AML-193 (cell line): Measurements from ENCODE around the gene RRAGD.

Source experiments
- DNase-seq, 2 experiments: peaks; one replicate each; lab custom pipeline; 2025; lab: John Stamatoyannopoulos, UW

The RRAGD gene

GRCh38 chr6:89412071-89413005 lies at the start of gene RRAGD:
Gene RRAGD (minus strand): TSS chr6:89412273. CDS start chr6:89411993, 280 bp downstream.
- DNase-seq: peak; percentile 89 to 90

GRCh38 chr6:89460713-89461112 lies 48.6 kb upstream of the RRAGD start:
- DNase-seq: no peak

GRCh38 chr6:89459501-89459900 lies 47.4 kb upstream of the RRAGD start:
- no peak for DNase-seq

- DNase-seq: no peak
Observed at GRCh38 chr6:89458704-89459103, 46.6 kb upstream of the RRAGD start.

GRCh38 chr6:89454300-89454699 lies 42.2 kb upstream of the RRAGD start:
- DNase-seq: no peak

GRCh38 chr6:89452281-89452680 lies 40.2 kb upstream of the RRAGD start:
- no peak for DNase-seq

GRCh38 chr6:89449193-89449592 lies 37.1 kb upstream of the RRAGD start:
- peak; percentile 40 to 48 for DNase-seq

GRCh38 chr6:89443658-89444057 lies 31.6 kb upstream of the RRAGD start:
- no peak for DNase-seq

- no peak for DNase-seq
Observed at GRCh38 chr6:89440200-89440599, 28.1 kb upstream of the RRAGD start.

- no peak for DNase-seq
Observed at GRCh38 chr6:89439014-89439413, 26.9 kb upstream of the RRAGD start.

- no peak for DNase-seq
Observed at GRCh38 chr6:89438248-89438647, 26.2 kb upstream of the RRAGD start.

- peak in 1 of 2 experiments; percentile 24 for DNase-seq
Observed at GRCh38 chr6:89436226-89436625, 24.2 kb upstream of the RRAGD start.

- DNase-seq: no peak
Observed at GRCh38 chr6:89434954-89435353, 22.9 kb upstream of the RRAGD start.

- no peak for DNase-seq
Observed at GRCh38 chr6:89434150-89434499, 22.1 kb upstream of the RRAGD start.

- peak; percentile 69 to 81 for DNase-seq
Observed at GRCh38 chr6:89433252-89434149, 21.4 kb upstream of the RRAGD start.

- peak; percentile 74 to 81 for DNase-seq
Observed at GRCh38 chr6:89432875-89433251, 20.8 kb upstream of the RRAGD start, which contains the start of gene ANKRD6. Gene ANKRD6 (plus strand): TSS chr6:89433152. CDS start chr6:89566977, 133,825 bp downstream.

- DNase-seq: no peak
Observed at GRCh38 chr6:89430201-89430962, 18.3 kb upstream of the RRAGD start.

GRCh38 chr6:89416796-89417195 lies 4.7 kb upstream of the RRAGD start:
- DNase-seq: no peak

GRCh38 chr6:89415185-89415584 lies 3.1 kb upstream of the RRAGD start:
- no peak for DNase-seq

GRCh38 chr6:89414215-89414614 lies 2.1 kb upstream of the RRAGD start:
- no peak for DNase-seq

GRCh38 chr6:89413006-89413400 lies 930 bp upstream of the RRAGD start:
- peak; percentile 22 to 29 for DNase-seq
